ENCODE data around the gene FGF14. TPM values are rescaled to one million over a fixed set of nuclear protein-coding genes. Genes with fewer than 3 reads are reported as not detected.

The FGF14 gene
- total RNA-seq, 5 donors from 2014 or later (not counting 1 experiment from before 2014, with no cell fraction given), result 0.03 TPM; not detected in 3

- H3K27me3 ChIP-seq (replicated peaks in 1 of 2; ENCODE audit: control insufficient read depth in 2 of 2, extremely low read depth in 1 of 2, insufficient read depth in 2 of 2, low read length in 1 of 2), result no peaks in the 10 kb centered on the region
- Mint-ChIP-seq H3K9me3 (peaks cover 0 to 4% (median 3%) of the 10 kb centered on the region in 3 donors), H3K27me3 (peaks cover 0 to 8% of the 10 kb centered on the region in 2 donors), H3K4me3 (no peak overlapping the region), H3K27ac (no peak overlapping the region), H3K4me1 (no peaks in the 10 kb centered on the region), H3K36me3 (no peaks in the 10 kb centered on the region)
- ATAC-seq (replicated peaks in 1 of 4) (no peak), DNase-seq (no peak)
- no peaks in the 10 kb centered on the region for H3K4me1 ChIP-seq (ENCODE audit: control insufficient read depth in 1 of 2, extremely low read depth in 1 of 2, insufficient read depth in 2 of 2, low read length in 2 of 2)
- CTCF ChIA-PET, result no interaction called here
- no peak overlapping the region for H3K27ac ChIP-seq (ENCODE audit: low read length)
- WGBS (ENCODE audit: insufficient coverage), result no CpG with 5 or more reads among the region's 4 CpGs
- no peak overlapping the region for H3K4me3 ChIP-seq (ENCODE audit: control insufficient read depth in 1 of 2, extremely low read depth in 1 of 2, low read length in 1 of 2)
- POLR2A ChIA-PET, result no interaction called here
- no peaks in the 10 kb centered on the region for H3K9me3 ChIP-seq
- no peaks in the 10 kb centered on the region for H3K36me3 ChIP-seq (ENCODE audit: control insufficient read depth in 2 of 2, extremely low read depth in 1 of 2, insufficient read depth in 1 of 2, low read length in 1 of 2)
Observed at GRCh38 chr13:101661839-101662238, 740.0 kb downstream of the FGF14 start.

Other genes with a start within 250 kb of the FGF14 start
- gene TPP2, start 194.9 kb upstream of the FGF14 start, total RNA-seq, result 100 to 1,000 TPM; 111 to 135 (median 115) TPM